ENCODE results near the gene TRNAU1AP.
"Not testable (repeated sequence)": the region's sequence is repeated elsewhere in the genome, so short reads cannot be mapped to it uniquely, and the experiment has no call there.

TRNAU1AP gene

DNA sequence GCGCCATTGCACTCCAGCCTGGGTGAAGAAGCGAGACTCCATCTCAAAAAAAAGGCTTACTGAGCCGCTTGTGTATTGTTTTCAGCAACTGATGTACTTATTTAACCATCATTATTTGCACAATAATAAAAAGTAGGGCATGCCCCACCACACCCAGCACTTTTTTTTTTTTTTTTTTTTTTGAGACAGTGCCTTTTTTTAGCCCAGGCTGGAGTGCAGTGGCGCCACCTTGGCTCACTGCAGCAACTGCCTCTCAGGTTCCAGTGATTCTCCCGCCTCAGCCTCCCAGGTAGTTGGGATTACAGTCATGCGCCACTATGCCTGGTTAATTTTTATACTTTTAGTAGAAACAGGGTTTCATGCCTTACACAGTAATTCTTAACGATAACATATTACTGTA is 12.2 kb upstream of the TRNAU1AP start:
- Histone ChIP-seq H3K4me3 (ENCODE audit: insufficient read depth in 1 of 2, low read depth in 1 of 2, low read length in 2 of 2) (no peak overlapping the region), H2BK15ac (ENCODE audit: low read depth, poor library complexity, severe bottlenecking) (no peak overlapping the region), H3K4ac (ENCODE audit: low read depth in 1 of 2, low read length in 2 of 2) (no peak overlapping the region), H3K18ac (ENCODE audit: low read depth in 1 of 2, low read length in 2 of 2) (no peak overlapping the region), H3K9ac (ENCODE audit: low read length) (no peak overlapping the region), H3K27ac (ENCODE audit: low read length, poor library complexity, severe bottlenecking) (no peak overlapping the region), H3K9me3 (ENCODE audit: control insufficient read depth, low read length) (no peaks in the 10 kb centered on the region), H2AK5ac (ENCODE audit: low read length, severe bottlenecking) (no peak overlapping the region), H2BK5ac (ENCODE audit: low read depth, low read length, poor library complexity, severe bottlenecking) (no peak overlapping the region), H2BK12ac (ENCODE audit: low read length in 2 of 2) (no peak overlapping the region), H3K4me1 (ENCODE audit: control insufficient read depth, insufficient read depth, low read depth, low read length) (no peaks in the 10 kb centered on the region), H2BK120ac (ENCODE audit: low read depth, low read length) (no peak overlapping the region), H3K27me3 (ENCODE audit: control insufficient read depth in 1 of 2, insufficient read depth in 1 of 2, low read length in 2 of 2) (no peaks in the 10 kb centered on the region), H2AFZ (ENCODE audit: low read depth, low read length) (no peak overlapping the region), H4K91ac (ENCODE audit: low read length) (no peak overlapping the region), H3K4me2 (ENCODE audit: low read length, poor library complexity, severe bottlenecking) (no peak overlapping the region), H4K8ac (ENCODE audit: low read length) (no peak overlapping the region), H3K23ac (ENCODE audit: low read length in 2 of 2) (no peak overlapping the region), H3K79me1 (replicated peaks; ENCODE audit: low read length, poor library complexity, severe bottlenecking) (no peaks in the 10 kb centered on the region), H3K36me3 (ENCODE audit: control insufficient read depth in 1 of 2, insufficient read depth in 2 of 2, low read depth in 1 of 2, low read length in 2 of 2) (peaks cover 29% of the 10 kb centered on the region in 2 experiments), H3K14ac (ENCODE audit: low read length in 2 of 2) (no peak overlapping the region)
- DNase-seq, result no peak
- WGBS, result 78% methylated on average over 4 of the region's 7 CpGs

DNA sequence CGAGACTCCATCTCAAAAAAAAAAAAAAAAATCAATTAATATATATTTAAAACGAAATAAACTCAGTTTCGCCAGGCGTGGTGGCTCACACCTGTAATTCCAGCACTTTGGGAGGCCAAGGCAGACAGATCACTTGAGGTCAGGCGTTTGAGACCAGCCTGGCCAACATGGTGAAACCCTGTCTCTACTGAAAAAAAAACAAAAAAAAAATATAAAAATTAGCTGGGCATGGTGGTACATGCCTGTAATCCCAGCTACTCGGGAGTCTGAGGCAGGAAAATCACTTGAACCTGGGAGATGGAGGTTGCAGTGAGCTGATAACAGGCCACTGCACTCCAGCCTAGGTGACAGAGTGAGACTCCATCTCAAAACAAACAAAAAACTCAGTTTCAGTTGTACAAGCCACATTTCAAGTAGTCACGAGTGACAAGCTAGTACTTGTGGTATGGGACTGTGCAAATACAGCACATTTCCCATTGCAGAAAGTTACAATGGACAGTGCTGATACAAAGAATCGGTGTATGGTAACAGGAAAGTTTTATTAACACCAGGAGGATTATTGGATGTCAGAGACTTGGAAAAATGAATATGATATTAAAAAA is 11.4 kb upstream of the TRNAU1AP start:
- not testable (repeated sequence) for H2AFZ ChIP-seq (ENCODE audit: low read depth, low read length); H2BK12ac ChIP-seq (ENCODE audit: low read length in 2 of 2)
- WGBS, result 94% methylated on average over 7 of the region's 8 CpGs

DNA sequence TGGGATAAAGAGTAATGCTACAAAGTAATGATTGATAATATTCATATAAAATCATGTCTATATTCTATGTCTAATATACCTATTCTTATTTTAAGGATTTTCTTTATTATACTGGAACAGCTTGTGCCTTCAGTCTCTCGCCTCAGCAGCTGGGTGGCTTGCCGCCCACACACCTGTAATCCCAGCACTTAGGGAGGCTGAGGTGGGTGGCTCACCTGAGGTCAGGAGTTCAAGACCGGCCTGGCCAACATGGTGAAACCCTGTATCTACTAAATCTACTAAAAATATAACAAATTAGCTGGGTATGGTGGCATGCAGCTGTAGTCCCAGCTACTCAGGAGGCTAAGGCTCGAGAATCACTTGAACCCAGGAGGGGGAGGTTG is 7.6 kb upstream of the TRNAU1AP start:
- WGBS, result 100% methylated on average over 3 of the region's 4 CpGs

More for the DNA sequence above, 11.4 kb upstream of the TRNAU1AP start:
- not testable (repeated sequence) for H3K23ac ChIP-seq (ENCODE audit: low read length in 2 of 2); H2BK15ac ChIP-seq (ENCODE audit: low read depth, poor library complexity, severe bottlenecking); H2BK5ac ChIP-seq (ENCODE audit: low read depth, low read length, poor library complexity, severe bottlenecking); H3K14ac ChIP-seq (ENCODE audit: low read length in 2 of 2); H2AK5ac ChIP-seq (ENCODE audit: low read length, severe bottlenecking); H4K8ac ChIP-seq (ENCODE audit: low read length); H3K4me2 ChIP-seq (ENCODE audit: low read length, poor library complexity, severe bottlenecking); H3K79me1 ChIP-seq (replicated peaks; ENCODE audit: low read length, poor library complexity, severe bottlenecking); H3K27me3 ChIP-seq (ENCODE audit: control insufficient read depth in 1 of 2, insufficient read depth in 1 of 2, low read length in 2 of 2); H3K27ac ChIP-seq (ENCODE audit: low read length, poor library complexity, severe bottlenecking); H3K18ac ChIP-seq (ENCODE audit: low read depth in 1 of 2, low read length in 2 of 2); H3K9ac ChIP-seq (ENCODE audit: low read length); H3K9me3 ChIP-seq (ENCODE audit: control insufficient read depth, low read length); H2BK120ac ChIP-seq (ENCODE audit: low read depth, low read length); H3K4me1 ChIP-seq (ENCODE audit: control insufficient read depth, insufficient read depth, low read depth, low read length); H3K4ac ChIP-seq (ENCODE audit: low read depth in 1 of 2, low read length in 2 of 2); H4K91ac ChIP-seq (ENCODE audit: low read length); DNase-seq; H3K4me3 ChIP-seq (ENCODE audit: insufficient read depth in 1 of 2, low read depth in 1 of 2, low read length in 2 of 2)
- H3K36me3 ChIP-seq (ENCODE audit: control insufficient read depth in 1 of 2, insufficient read depth in 2 of 2, low read depth in 1 of 2, low read length in 2 of 2), result peaks cover 20 to 21% of the 10 kb centered on the region in 2 experiments

DNA sequence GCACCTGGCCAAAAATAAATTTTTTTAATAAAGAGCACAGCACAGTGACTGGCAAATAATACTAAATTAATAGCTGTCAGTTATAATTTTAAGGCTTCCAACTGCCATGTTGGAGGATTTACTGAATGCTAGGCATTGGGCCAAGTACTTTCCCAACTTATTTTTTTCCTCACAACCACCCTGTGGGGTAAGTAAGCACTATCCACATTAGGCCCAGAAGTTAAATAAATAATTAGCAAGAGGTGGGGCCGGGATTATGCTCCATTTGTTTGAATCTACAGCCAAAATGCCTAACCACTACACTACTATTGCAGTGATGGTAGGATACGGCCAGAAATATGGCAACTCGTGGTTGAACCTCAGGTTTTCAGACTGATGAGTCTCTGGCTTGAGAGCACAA is 4.6 kb upstream of the TRNAU1AP start:
- H3K27ac ChIP-seq (ENCODE audit: low read length, poor library complexity, severe bottlenecking), result no peak overlapping the region
- no peak overlapping the region for H2BK5ac ChIP-seq (ENCODE audit: low read depth, low read length, poor library complexity, severe bottlenecking)
- no peak overlapping the region for H2BK12ac ChIP-seq (ENCODE audit: low read length in 2 of 2)
- H3K4me2 ChIP-seq (ENCODE audit: low read length, poor library complexity, severe bottlenecking), result no peak overlapping the region
- H2BK15ac ChIP-seq (ENCODE audit: low read depth, poor library complexity, severe bottlenecking), result no peak overlapping the region
- H3K27me3 ChIP-seq (ENCODE audit: control insufficient read depth in 1 of 2, insufficient read depth in 1 of 2, low read length in 2 of 2), result no peaks in the 10 kb centered on the region
- no peak overlapping the region for H2AFZ ChIP-seq (ENCODE audit: low read depth, low read length)
- no peak overlapping the region for H3K4ac ChIP-seq (ENCODE audit: low read depth in 1 of 2, low read length in 2 of 2)
- no peak overlapping the region for H3K4me3 ChIP-seq (ENCODE audit: insufficient read depth in 1 of 2, low read depth in 1 of 2, low read length in 2 of 2)
- no peaks in the 10 kb centered on the region for H3K36me3 ChIP-seq (ENCODE audit: control insufficient read depth in 1 of 2, insufficient read depth in 2 of 2, low read depth in 1 of 2, low read length in 2 of 2)
- WGBS, result 100% methylated on average over 3 of the region's 3 CpGs
- no peak overlapping the region for H4K8ac ChIP-seq (ENCODE audit: low read length)
- no peak overlapping the region for H2AK5ac ChIP-seq (ENCODE audit: low read length, severe bottlenecking)
- DNase-seq, result no peak
- no peak overlapping the region for H2BK120ac ChIP-seq (ENCODE audit: low read depth, low read length)
- H3K23ac ChIP-seq (ENCODE audit: low read length in 2 of 2), result no peak overlapping the region
- no peak overlapping the region for H3K14ac ChIP-seq (ENCODE audit: low read length in 2 of 2)
- no peaks in the 10 kb centered on the region for H3K9me3 ChIP-seq (ENCODE audit: control insufficient read depth, low read length)
- no peaks in the 10 kb centered on the region for H3K79me1 ChIP-seq (replicated peaks; ENCODE audit: low read length, poor library complexity, severe bottlenecking)
- H3K18ac ChIP-seq (ENCODE audit: low read depth in 1 of 2, low read length in 2 of 2), result no peak overlapping the region
- no peak overlapping the region for H3K9ac ChIP-seq (ENCODE audit: low read length)
- H4K91ac ChIP-seq (ENCODE audit: low read length), result no peak overlapping the region
- H3K4me1 ChIP-seq (ENCODE audit: control insufficient read depth, insufficient read depth, low read depth, low read length), result peaks cover 3% of the 10 kb centered on the region

More for the DNA sequence above, 7.6 kb upstream of the TRNAU1AP start:
- no peak overlapping the region for H3K27ac ChIP-seq (ENCODE audit: low read length, poor library complexity, severe bottlenecking)
- H3K23ac ChIP-seq (ENCODE audit: low read length in 2 of 2), result no peak overlapping the region
- no peaks in the 10 kb centered on the region for H3K9me3 ChIP-seq (ENCODE audit: control insufficient read depth, low read length)
- H3K4me3 ChIP-seq (ENCODE audit: insufficient read depth in 1 of 2, low read depth in 1 of 2, low read length in 2 of 2), result no peak overlapping the region
- no peak overlapping the region for H4K91ac ChIP-seq (ENCODE audit: low read length)
- no peaks in the 10 kb centered on the region for H3K79me1 ChIP-seq (replicated peaks; ENCODE audit: low read length, poor library complexity, severe bottlenecking)
- no peaks in the 10 kb centered on the region for H3K36me3 ChIP-seq (ENCODE audit: control insufficient read depth in 1 of 2, insufficient read depth in 2 of 2, low read depth in 1 of 2, low read length in 2 of 2)
- no peak for DNase-seq
- no peaks in the 10 kb centered on the region for H3K4me1 ChIP-seq (ENCODE audit: control insufficient read depth, insufficient read depth, low read depth, low read length)
- no peak overlapping the region for H3K18ac ChIP-seq (ENCODE audit: low read depth in 1 of 2, low read length in 2 of 2)
- no peak overlapping the region for H3K9ac ChIP-seq (ENCODE audit: low read length)
- H3K14ac ChIP-seq (ENCODE audit: low read length in 2 of 2), result no peak overlapping the region
- H3K27me3 ChIP-seq (ENCODE audit: control insufficient read depth in 1 of 2, insufficient read depth in 1 of 2, low read length in 2 of 2), result no peaks in the 10 kb centered on the region
- no peak overlapping the region for H2BK5ac ChIP-seq (ENCODE audit: low read depth, low read length, poor library complexity, severe bottlenecking)
- no peak overlapping the region for H2BK12ac ChIP-seq (ENCODE audit: low read length in 2 of 2)
- H2AK5ac ChIP-seq (ENCODE audit: low read length, severe bottlenecking), result no peak overlapping the region
- H4K8ac ChIP-seq (ENCODE audit: low read length), result no peak overlapping the region
- no peak overlapping the region for H2BK120ac ChIP-seq (ENCODE audit: low read depth, low read length)
- H2BK15ac ChIP-seq (ENCODE audit: low read depth, poor library complexity, severe bottlenecking), result no peak overlapping the region
- H3K4me2 ChIP-seq (ENCODE audit: low read length, poor library complexity, severe bottlenecking), result no peak overlapping the region
- H3K4ac ChIP-seq (ENCODE audit: low read depth in 1 of 2, low read length in 2 of 2), result no peak overlapping the region
- H2AFZ ChIP-seq (ENCODE audit: low read depth, low read length), result no peak overlapping the region

All from mesenchymal stem cell (in vitro differentiated cells and primary cell).